Activated CD8-positive, alpha-beta T cell treated with anti-CD3 and anti-CD28 coated beads for 36 hours (primary cell): ENCODE measurements around the gene ARHGAP20. TPM values are rescaled to one million over a fixed set of nuclear protein-coding genes. Genes with fewer than 3 reads are reported as not detected.

Source experiments
- ATAC-seq: fragments of 200-7000 bp; cut with Tn5 transposase; one replicate; pipeline ENCODE4 v1.10.0; 2021; ENCODE audit warnings: mild to moderate bottlenecking, moderate library complexity
- CTCF ChIA-PET: fragments of 350-600 bp; sonication (Branson Sonifier 250); formaldehyde crosslinking; loops from one replicate; lab custom pipeline; 2021; ENCODE audit warnings: antibody characterized with exemption; lab: Charles Lee
- POLR2A ChIA-PET: fragments of 350-600 bp; sonication (Branson Sonifier 250); formaldehyde crosslinking; loops from one replicate; lab custom pipeline; 2021; ENCODE audit warnings: antibody characterized with exemption; lab: Charles Lee
- DNase-seq: peaks from one replicate; pipeline ENCODE4 v3.0.0-alpha.2; 2020
- H3K27ac Mint-ChIP-seq: one replicate; pipeline ENCODE4 v1.8.0; 2021; ENCODE audit warnings: mild to moderate bottlenecking, mixed read lengths
- H3K27me3 Mint-ChIP-seq: one replicate; pipeline ENCODE4 v1.8.0; 2021; ENCODE audit warnings: mixed read lengths
- H3K36me3 Mint-ChIP-seq: one replicate; pipeline ENCODE4 v1.8.0; 2021; ENCODE audit warnings: low read depth, mixed read lengths
- H3K4me1 Mint-ChIP-seq: one replicate; pipeline ENCODE4 v1.8.0; 2021; ENCODE audit warnings: low read depth, mixed read lengths
- H3K4me3 Mint-ChIP-seq: one replicate; pipeline ENCODE4 v1.8.0; 2021; ENCODE audit warnings: mild to moderate bottlenecking, moderate library complexity, mixed read lengths
- H3K9me3 Mint-ChIP-seq: one replicate; pipeline ENCODE4 v1.8.0; 2021; ENCODE audit warnings: mixed read lengths
- CTCF ChIP-seq: fragments of 200-600 bp; IDR thresholded peaks from one replicate; pipeline ENCODE4 v1.8.0; 2022; ENCODE audit warnings: antibody characterized with exemption, mild to moderate bottlenecking
- intact Hi-C: fragments of 100-400 bp; cut with micrococcal nuclease; formaldehyde crosslinking; loops from one replicate; pipeline ENCODE4 v1.10.0; 2022
- total RNA-seq, 2 experiments: library from RNA; stranded (reverse); gene quantifications; one replicate each; pipeline ENCODE4 v1.2.3, GENCODE V29; 2021

ARHGAP20 gene
- total RNA-seq, 2 experiments from 2014 or later: 0.25 to 0.45 TPM

GRCh38 chr11:110614031-110614430, 98.2 kb downstream of the ARHGAP20 start:
- POLR2A ChIA-PET: no interaction called here
- no peak for TF ChIP-seq CTCF
- no peaks in the 10 kb centered on the region for H3K36me3 Mint-ChIP-seq
- no peaks in the 10 kb centered on the region for H3K27me3 Mint-ChIP-seq
- intact Hi-C loops: no loop called here
- DNase-seq (no peak), ATAC-seq (no peak)
- no peak overlapping the region for H3K27ac Mint-ChIP-seq
- H3K4me3 Mint-ChIP-seq: no peak overlapping the region
- H3K4me1 Mint-ChIP-seq: no peaks in the 10 kb centered on the region
- CTCF ChIA-PET: no interaction called here
- H3K9me3 Mint-ChIP-seq: no peaks in the 10 kb centered on the region

GRCh38 chr11:110613197-110613918, 98.9 kb downstream of the ARHGAP20 start:
- H3K27me3 Mint-ChIP-seq: no peaks in the 10 kb centered on the region
- no peak for TF ChIP-seq CTCF
- H3K4me1 Mint-ChIP-seq: no peaks in the 10 kb centered on the region
- no peak for ATAC-seq
- H3K9me3 Mint-ChIP-seq: no peaks in the 10 kb centered on the region
- no peak overlapping the region for H3K4me3 Mint-ChIP-seq
- no peak for DNase-seq
- intact Hi-C loops: no loop called here
- no peaks in the 10 kb centered on the region for H3K36me3 Mint-ChIP-seq
- POLR2A ChIA-PET: no interaction called here
- H3K27ac Mint-ChIP-seq: no peak overlapping the region
- CTCF ChIA-PET: no interaction called here

- H3K4me1 Mint-ChIP-seq: no peaks in the 10 kb centered on the region
- POLR2A ChIA-PET: no interaction called here
- H3K36me3 Mint-ChIP-seq: no peaks in the 10 kb centered on the region
- no peak overlapping the region for H3K27ac Mint-ChIP-seq
- peaks cover 3% of the 10 kb centered on the region for H3K27me3 Mint-ChIP-seq
- CTCF ChIA-PET: no interaction called here
- H3K9me3 Mint-ChIP-seq: no peaks in the 10 kb centered on the region
- H3K4me3 Mint-ChIP-seq: no peak overlapping the region
- DNase-seq: no peak
- TF ChIP-seq CTCF: no peak
- intact Hi-C loops: no loop called here
- ATAC-seq: no peak
These were observed 105.8 kb downstream of the ARHGAP20 start for GRCh38 chr11:110606415-110606814.

GRCh38 chr11:110601936-110602335, 110.3 kb downstream of the ARHGAP20 start:
- ChIA-PET CTCF (interaction anchor here (0.6 kb wide), 1 partner anchor 33 kb away, joined by 3 read pairs; no protein-coding TSS in a partner anchor), POLR2A (interaction anchor here (0.5 kb wide), 1 partner anchor 348 kb away, joined by 3 read pairs; no protein-coding TSS in a partner anchor)
- Mint-ChIP-seq H3K4me1 (no peaks in the 10 kb centered on the region), H3K27me3 (peaks cover 3% of the 10 kb centered on the region), H3K36me3 (no peaks in the 10 kb centered on the region), H3K9me3 (no peaks in the 10 kb centered on the region), H3K4me3 (no peak overlapping the region), H3K27ac (no peak overlapping the region)
- intact Hi-C loops: no loop called here
- DNase-seq (no peak), ATAC-seq (no peak)
- TF ChIP-seq CTCF: no peak

- CTCF ChIA-PET: no interaction called here
- Mint-ChIP-seq H3K27ac (no peak overlapping the region), H3K9me3 (peaks cover 1% of the 10 kb centered on the region), H3K4me1 (no peaks in the 10 kb centered on the region), H3K36me3 (no peaks in the 10 kb centered on the region), H3K27me3 (peaks cover 3% of the 10 kb centered on the region), H3K4me3 (no peak overlapping the region)
- ATAC-seq (no peak), DNase-seq (no peak)
- TF ChIP-seq CTCF: no peak
- intact Hi-C loops: no loop called here
- POLR2A ChIA-PET: no interaction called here
These were observed 111.9 kb downstream of the ARHGAP20 start for GRCh38 chr11:110600322-110600721.
